GM19023 (cell line): ENCODE measurements around the gene ERCC8.
"Not testable (repeated sequence)": the region's sequence is repeated elsewhere in the genome, so short reads cannot be mapped to it uniquely, and the experiment has no call there.

ENCODE experiments used
- ATAC-seq: cut with Tn5 transposase; IDR thresholded peaks from one replicate; pipeline ENCODE4 v1.9.1; 2021; ENCODE audit warnings: mild to moderate bottlenecking, moderate library complexity; ENCODE audit not compliant: unreplicated experiment

The ERCC8 gene

DNA sequence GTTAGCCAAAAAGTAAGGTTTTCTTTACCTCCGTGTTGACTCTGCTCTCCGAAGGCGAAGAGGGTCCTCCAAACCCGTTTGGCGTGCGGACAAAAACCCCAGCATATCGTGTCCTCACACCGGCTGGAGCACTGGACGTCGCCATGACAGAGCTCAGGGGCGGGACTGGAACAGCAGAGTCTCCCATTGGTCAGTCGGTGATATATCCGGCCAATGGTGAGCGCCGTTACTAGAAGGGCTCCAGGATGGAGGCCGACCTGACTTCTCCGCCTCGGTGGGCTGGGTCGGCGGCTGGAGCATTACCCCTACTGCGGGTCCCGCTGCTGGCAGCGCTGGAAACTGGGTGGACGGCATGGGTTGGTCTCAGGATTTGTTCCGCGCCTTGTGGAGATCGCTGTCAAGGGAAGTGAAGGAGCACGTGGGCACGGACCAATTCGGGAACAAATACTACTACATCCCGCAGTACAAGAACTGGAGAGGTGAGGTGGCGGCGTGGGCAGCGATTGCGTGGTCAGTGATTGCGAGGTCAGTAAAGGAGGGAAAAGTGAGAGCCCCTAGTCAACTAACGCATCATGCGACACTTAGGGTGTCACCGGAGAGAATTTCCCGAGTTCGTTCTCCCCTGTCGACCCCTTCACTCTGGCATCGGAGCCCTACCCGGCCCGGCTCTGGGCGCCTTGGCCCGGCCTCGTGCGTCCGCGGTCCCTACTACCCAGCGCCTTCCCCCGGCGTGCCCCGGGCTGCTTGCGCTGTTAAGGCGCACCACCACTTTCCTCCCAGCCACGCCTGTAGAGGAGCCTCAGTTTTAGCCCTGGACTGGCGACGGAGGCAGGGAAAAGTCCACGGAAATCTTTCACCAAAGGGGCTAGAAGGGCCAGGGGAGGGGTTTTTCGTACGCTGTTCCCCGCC is at the start of gene ERCC8, which contains the start of gene NDUFAF2:
Gene ERCC8 (minus strand): TSS at position 167 of the 909 bp plus-strand sequence. CDS start 62 bp downstream, at position 105.
Gene NDUFAF2 (plus strand): TSS at position 302 of the 909 bp plus-strand sequence. CDS start 51 bp downstream, at position 353.
- ATAC-seq: peak; percentile 100

- no peak for ATAC-seq
Measured at GRCh38 chr5:60993875-60994571, 49.2 kb upstream of the ERCC8 start.

GRCh38 chr5:60993425-60993824 is 48.6 kb upstream of the ERCC8 start:
- no peak for ATAC-seq

DNA sequence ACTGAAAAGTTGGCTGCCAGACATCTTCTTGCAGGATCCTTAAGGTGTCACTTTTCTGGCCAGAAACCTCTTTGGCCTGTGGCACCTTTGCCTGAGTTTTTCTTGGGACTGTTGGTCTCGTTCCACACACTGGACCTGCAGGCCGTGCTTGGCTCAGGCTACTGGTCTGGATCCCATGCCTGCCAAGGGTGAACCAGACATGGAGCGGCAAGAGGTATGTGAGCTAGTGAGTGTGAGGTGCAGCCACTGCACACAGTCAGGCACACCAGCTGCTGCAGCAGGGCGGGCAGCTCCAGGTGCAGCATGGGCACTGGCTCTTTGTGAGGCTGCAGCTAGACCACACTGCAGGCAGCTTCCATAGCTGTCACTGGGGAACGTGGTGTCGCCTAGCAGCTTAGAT is 48.0 kb upstream of the ERCC8 start:
- no peak for ATAC-seq

- ATAC-seq: no peak
Measured at GRCh38 chr5:60989790-60990189, 44.9 kb upstream of the ERCC8 start.

DNA sequence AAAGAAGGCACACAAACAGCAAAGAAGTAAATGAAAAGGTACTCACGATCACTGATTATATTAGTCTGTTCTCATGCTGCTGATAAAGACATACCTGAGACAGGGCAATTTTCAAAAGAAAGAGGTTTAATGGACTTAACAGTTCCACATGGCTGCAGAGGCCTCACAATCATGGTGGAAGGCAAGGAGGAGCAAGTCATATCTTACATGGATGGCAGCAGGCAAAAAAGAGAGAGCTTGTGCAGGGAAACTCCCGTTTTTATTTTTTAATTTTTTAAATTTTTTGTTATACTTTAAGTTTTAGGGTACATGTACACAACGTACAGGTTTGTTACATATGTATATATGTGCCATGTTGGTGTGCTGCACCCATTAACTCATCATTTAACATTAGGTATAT is 37.3 kb upstream of the ERCC8 start:
- not testable (repeated sequence) for ATAC-seq

- ATAC-seq: no peak
Measured at GRCh38 chr5:60980511-60980910, 35.6 kb upstream of the ERCC8 start.

DNA sequence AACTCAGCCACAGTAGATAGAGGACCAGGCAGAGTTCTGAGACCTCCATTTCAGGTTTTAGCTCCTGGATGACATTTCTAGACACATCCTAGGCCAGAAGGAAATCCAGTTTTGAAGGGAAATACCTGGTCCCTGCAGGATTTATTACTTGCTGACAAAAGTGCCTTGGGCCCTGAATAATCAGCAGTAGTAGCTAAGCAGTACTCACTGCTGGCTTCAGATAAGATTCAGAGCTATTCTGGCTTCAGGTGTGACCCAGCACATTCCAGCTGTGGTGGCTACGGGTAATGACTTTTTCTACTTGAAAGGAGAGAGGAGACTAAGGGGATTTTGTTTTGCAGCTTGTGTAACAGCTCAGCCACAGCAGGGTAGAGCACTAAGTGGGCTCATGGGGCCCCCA is 34.1 kb upstream of the ERCC8 start:
- no peak for ATAC-seq

- ATAC-seq: no peak
Measured at GRCh38 chr5:60977956-60978737, 33.3 kb upstream of the ERCC8 start.

DNA sequence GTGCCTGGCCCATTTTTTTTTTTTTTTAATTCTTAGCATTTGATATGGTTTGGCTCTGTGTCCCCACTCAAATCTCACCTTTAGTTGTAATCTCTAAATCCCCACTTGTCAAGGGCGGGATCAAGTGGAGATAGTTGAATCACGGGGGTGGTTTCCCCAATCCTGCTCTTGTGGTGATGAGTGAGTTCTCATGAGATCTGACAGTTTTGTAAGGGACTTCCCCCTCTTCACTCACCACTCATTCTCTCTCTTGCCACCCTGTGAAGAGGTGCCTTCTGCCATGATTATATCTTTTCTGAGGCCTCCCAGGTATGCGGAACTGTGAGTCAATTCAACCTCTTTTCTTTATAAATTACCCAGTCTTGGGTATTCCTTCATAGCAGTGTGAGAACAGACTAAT is 27.4 kb upstream of the ERCC8 start:
- ATAC-seq: no peak

GRCh38 chr5:60961685-60962084 is 16.8 kb upstream of the ERCC8 start:
- no peak for ATAC-seq

- no peak for ATAC-seq
Measured at GRCh38 chr5:60960591-60960990, 15.7 kb upstream of the ERCC8 start.

DNA sequence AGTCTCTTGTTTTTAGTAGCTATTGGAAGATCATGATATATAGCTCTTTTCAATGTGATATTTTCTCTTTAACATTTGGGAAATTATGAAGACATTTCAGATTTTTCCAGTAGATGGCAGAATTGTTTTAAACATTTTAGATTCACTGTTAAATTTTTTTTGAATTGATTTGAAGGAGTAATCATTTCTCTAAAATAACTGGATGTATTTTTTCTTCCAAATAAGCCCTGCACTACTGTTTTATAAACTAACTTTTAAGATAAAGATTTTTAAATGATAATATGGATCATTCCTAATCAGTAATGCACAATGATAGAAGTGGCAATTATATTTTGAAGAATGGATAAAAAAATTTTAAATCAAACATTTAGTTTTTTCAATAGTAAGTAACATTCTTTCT is 14.3 kb upstream of the ERCC8 start:
- ATAC-seq: no peak

- no peak for ATAC-seq
Measured at GRCh38 chr5:60958712-60959111, 13.8 kb upstream of the ERCC8 start.

DNA sequence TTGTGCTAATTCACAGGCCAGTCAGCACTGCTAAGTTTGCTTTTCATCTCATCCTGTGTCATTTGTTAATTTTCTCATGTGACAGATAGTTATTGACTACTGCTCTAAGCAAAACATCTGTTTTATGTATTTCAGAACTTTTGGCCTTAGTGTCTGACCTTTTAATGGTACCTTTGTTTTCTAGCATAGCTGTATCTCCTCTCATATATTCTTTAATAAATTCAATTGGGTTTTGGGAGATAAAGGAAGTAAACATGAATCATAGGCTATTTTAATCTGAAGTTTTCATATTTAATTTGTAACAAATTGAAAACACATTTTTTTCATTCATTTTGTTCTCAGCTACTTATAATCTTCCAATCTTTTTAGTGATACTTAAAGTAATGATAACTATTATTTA is 13.2 kb upstream of the ERCC8 start:
- ATAC-seq: no peak

DNA sequence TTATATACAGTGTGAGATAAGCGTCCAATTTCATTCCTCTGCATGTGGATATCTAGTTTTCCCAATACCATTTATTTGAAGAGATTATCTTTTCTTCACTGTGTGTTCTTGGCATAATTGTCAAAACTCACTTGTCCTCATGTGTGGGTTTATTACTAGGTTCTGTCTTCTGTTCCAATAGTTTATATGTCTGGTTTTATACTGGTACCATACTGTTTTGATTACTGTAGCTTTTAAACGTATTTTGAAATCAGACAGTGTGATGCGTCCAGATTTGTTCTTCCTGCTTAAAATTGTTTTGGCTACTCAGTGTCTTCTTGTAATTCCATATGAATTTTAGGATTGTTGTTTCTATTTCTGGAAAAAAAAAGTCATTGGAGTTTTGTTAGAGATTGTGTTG is 10.4 kb upstream of the ERCC8 start:
- ATAC-seq: no peak

DNA sequence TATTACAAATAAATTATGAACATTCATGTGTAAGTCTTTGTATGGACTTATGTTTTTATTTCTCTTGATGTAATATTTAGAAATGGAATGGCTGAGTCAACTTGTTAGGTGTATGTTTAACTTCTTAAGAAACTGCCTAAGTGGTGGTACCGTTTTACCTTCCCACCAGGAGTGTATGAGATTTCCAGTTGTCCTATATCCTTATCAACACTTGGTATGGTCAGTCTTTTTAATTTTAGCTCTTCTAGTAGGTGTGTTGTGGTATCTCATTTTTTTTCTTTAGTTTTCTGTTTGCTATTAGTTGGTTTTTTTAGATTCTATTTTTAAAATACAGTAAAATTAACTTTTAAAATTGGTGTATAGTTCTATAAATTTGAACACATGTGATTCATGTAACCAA is 3.9 kb upstream of the ERCC8 start:
- ATAC-seq: no peak

DNA sequence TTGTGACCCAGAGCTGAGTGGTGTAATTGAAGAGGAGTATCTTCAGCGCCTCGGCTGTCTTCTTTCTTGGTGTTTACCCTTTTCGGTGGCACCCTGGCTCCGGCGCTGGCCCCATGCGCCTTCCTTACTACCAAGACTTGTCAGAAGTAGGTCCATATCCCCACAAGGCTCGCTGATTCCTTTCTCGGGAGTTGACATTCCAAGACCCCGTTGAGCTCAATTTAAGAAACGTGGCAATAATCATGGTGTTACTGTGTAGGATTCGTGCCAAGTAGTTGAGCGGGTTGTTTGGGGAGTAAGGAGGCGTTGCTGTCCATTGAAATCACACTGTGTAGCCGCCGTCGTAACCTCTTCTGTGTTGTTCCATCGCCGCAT is 930 bp upstream of the ERCC8 start:
- peak; percentile 19 for ATAC-seq

- no peak for ATAC-seq
Measured at GRCh38 chr5:60943624-60944023, 1.2 kb downstream of the ERCC8 start.

DNA sequence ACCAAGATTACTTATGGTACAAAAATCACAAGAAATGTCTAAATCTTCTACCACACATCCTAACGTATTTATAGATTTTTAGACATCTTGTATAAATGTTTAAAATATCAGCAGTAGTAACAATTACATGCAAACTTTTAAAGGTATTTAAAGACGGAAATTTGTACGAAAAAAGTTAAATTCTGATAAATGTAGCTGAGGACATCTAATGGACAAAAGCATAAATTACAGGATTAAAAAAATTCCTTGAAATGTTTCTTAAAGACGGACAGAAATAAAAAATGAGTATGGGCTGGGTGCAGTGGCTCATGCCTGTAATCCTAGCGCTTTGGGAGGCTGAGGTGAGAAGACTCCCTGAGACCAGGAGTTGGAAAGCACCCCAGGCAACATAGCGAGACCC is 15.8 kb downstream of the ERCC8 start:
- ATAC-seq: no peak

GRCh38 chr5:60927450-60927849 is 17.4 kb downstream of the ERCC8 start:
- ATAC-seq: no peak
